Liver (tissue), 2 donors: ENCODE results near the gene OIT3.

Experiments
- TAF1 ChIP-seq: conservative IDR thresholded peaks from 2 replicates; pipeline ENCODE4 v1.6.1; 2016; ENCODE audit warnings: antibody characterized with exemption, mild to moderate bottlenecking
- TF ChIP-seq, protein P1 (sequence below): IDR thresholded peaks from 2 replicates; pipeline ENCODE4 v1.6.1; 2016; ENCODE audit warnings: antibody characterized with exemption, mild to moderate bottlenecking
- donor health status: healthy.

DNA sequence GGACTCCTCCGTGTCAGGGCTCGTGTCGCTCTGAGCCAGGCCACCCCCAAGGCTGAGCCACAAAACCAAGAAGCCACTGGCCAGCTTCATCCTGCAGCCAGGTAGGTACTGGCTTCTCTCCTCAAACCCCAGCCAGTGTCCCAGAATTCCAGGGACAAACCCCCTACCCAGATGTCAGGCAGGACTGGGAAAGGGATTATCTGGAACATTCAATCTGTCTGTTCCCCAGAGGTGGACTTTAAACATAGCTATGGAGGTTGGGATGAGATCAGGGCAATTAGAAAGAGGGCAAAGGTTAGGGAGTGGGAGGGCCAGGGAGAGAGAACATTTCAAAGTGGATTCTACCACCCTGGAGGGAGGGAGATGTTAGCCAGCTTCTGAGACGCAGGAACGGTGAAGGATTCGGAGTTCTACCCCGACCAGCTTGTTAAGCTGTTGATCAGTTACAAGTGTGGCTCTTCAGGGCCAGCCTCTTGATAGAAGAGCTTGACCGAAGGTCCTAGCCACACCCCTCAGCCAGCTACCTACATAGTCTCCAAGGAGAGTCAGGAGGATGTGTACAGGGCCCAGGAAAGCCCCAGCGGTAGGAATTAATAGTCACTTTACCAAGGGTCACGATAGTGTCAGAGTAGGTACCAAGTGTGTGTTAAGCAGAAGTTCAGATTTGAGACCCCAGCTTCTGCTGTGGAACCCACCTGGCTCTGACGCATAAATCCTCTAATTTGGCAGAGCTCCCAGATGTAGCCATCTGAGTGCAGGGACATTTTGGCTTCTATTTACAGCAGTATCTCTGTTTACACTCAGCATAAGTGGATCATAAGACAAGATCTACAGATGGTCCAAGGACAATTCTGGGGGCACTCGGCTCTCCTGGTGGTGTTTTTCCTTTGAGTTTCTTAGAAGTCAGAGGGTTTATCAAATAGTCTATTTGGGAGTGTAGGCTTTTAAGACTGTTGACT lies 61.3 kb downstream of the OIT3 start, which contains the start of gene PLA2G12B:
- TF ChIP-seq TAF1, result peak; percentile 77
- TF ChIP-seq, protein P1, sequence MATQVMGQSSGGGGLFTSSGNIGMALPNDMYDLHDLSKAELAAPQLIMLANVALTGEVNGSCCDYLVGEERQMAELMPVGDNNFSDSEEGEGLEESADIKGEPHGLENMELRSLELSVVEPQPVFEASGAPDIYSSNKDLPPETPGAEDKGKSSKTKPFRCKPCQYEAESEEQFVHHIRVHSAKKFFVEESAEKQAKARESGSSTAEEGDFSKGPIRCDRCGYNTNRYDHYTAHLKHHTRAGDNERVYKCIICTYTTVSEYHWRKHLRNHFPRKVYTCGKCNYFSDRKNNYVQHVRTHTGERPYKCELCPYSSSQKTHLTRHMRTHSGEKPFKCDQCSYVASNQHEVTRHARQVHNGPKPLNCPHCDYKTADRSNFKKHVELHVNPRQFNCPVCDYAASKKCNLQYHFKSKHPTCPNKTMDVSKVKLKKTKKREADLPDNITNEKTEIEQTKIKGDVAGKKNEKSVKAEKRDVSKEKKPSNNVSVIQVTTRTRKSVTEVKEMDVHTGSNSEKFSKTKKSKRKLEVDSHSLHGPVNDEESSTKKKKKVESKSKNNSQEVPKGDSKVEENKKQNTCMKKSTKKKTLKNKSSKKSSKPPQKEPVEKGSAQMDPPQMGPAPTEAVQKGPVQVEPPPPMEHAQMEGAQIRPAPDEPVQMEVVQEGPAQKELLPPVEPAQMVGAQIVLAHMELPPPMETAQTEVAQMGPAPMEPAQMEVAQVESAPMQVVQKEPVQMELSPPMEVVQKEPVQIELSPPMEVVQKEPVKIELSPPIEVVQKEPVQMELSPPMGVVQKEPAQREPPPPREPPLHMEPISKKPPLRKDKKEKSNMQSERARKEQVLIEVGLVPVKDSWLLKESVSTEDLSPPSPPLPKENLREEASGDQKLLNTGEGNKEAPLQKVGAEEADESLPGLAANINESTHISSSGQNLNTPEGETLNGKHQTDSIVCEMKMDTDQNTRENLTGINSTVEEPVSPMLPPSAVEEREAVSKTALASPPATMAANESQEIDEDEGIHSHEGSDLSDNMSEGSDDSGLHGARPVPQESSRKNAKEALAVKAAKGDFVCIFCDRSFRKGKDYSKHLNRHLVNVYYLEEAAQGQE, result peak; percentile 89
